NCI-H1092 (cell line): ENCODE data around the gene TINCR.
"Not testable (repeated sequence)": the region's sequence is repeated elsewhere in the genome, so short reads cannot be mapped to it uniquely, and the experiment has no call there.

Experiments
- DNase-seq: peaks from one replicate; lab custom pipeline; 2025; lab: John Stamatoyannopoulos, UW

TINCR gene

GRCh38 chr19:5567360-5567969 lies at the start of gene TINCR:
TSS of gene TINCR (minus strand) at chr19:5567953.
- DNase-seq: no peak

- no peak for DNase-seq
Observed at GRCh38 chr19:5617080-5617479, 49.3 kb upstream of the TINCR start.

DNA sequence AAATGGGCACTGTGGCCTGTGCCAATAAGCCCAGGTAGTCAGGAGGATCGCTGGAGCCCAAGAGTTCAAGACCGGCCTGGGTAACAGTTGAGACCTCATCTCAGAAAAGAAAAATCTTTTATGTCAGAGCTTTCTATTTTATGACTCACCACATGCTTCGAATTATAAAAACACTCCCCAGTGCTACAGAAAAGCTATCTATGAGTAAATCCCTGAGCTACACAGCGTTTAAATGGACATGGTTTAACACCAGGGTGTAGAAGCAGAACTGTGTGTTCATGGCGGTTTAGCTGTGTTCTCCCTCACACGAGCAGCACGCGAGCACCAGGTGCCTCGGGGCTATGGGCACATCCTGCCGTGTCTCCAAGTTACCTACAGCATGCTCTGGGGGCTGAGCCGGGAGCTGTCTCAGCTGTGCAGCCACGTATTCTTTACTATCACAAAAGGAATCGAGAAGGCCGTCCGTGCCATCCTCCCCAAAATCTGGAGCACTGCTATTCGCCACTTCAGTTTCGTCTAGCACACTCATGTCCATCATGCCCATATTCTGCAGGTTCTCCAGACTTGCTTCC lies 48.1 kb upstream of the TINCR start:
- no peak for DNase-seq

- no peak for DNase-seq
Observed at GRCh38 chr19:5612891-5613865, 45.4 kb upstream of the TINCR start.

GRCh38 chr19:5609881-5610448 lies 42.2 kb upstream of the TINCR start:
- no peak for DNase-seq

DNA sequence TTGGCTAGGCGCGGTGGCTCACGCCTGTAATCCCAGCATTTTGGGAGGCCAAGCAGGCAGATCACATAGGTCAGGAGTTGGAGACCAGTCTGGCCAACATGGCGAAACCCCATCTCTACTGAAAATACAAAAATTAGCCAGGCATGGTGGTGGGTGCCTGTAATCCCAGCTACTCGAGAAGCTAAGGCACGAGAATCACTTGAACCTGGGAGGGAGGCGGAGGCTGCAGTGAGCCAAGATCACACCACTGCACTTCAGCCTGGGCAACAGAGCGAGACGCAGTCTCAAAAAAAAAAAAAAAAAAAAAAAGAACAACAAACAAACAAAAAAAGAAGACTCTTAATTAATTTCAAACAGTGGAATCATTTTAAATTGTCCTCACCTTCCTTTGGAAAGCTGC lies 41.0 kb upstream of the TINCR start:
- DNase-seq: not testable (repeated sequence)

- no peak for DNase-seq
Observed at GRCh38 chr19:5608291-5608690, 40.5 kb upstream of the TINCR start.

- DNase-seq: no peak
Observed at GRCh38 chr19:5607318-5608275, 39.8 kb upstream of the TINCR start.

DNA sequence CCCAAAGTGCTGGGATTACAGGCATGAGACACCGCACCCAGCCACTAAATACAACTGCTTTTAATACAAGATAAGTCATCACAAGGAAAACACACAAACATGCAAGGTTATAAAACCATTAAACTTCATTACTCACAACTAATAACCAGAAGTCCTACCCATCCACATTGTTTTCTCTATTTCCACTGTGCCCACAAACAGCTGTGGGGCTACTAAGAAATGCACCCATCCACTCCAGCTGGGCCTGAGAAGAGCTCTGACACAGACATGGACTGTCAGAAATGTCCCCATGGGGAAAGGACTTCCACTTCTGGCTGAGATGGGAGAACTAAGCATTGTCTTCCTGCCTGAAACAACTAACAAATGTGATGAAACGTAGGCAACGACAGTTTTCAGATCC lies 37.6 kb upstream of the TINCR start:
- no peak for DNase-seq

DNA sequence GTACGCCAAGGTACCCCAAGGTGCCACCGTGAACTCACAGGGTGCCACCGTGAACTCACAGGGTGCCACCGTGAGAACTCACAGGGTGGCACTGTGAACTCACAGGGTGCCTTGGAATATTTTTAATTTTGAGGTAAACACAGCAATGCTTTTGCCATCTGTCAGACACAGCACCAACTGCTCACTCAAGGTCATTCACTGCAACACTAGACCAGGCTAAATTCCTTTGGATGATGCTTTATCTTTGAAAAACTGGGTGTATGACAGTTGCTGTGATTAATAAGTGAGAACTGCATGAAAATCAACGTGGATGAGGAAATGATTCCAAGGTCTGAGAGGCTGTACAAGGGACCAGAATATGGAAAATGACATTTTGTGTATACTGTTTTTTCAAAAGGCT lies 35.9 kb upstream of the TINCR start:
- no peak for DNase-seq

GRCh38 chr19:5600797-5601196 lies 33.0 kb upstream of the TINCR start:
- no peak for DNase-seq

GRCh38 chr19:5595745-5596144 lies 28.0 kb upstream of the TINCR start:
- DNase-seq: no peak

- no peak for DNase-seq
Observed at GRCh38 chr19:5595129-5595528, 27.4 kb upstream of the TINCR start.

GRCh38 chr19:5594521-5594950 lies 26.8 kb upstream of the TINCR start:
- DNase-seq: no peak

- DNase-seq: no peak
Observed at GRCh38 chr19:5593343-5594255, 25.8 kb upstream of the TINCR start.

DNA sequence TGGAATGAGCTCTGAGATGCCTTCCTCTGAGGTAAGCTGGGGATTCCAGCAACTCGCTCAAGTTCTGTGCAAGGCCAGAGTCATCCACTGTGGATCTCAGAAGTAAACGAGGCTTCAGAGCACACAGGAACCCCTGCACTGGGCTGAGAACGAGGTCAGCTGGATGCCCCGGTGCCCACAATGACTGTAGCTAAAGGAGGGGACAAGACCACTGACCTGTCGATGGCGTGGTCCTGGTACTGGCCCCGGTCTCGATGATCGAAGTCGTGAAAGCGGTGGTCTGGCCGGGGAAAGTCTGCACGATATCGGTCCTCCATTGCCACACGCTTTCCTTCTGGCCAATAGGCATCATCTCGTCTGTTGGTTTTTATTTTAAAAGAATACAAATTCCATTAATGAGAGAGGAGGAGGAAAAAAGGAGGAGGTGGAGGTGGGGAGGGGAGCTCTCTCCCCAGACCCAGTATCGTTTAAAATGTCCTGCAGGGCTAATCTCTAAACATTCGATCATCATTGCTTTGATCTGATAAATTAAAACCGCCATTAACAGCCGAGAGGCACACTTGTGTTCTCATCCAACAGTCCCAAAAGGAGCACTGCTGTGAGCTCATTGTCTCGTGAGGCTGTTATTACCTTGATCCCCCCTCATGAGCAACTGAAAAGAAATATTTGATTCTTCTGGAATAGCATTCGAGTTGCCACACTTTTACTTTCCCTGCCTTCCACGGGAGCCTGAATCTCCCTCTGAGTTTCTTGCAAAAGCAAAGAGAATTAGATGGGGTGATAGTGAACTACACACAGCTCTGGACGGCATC lies 25.0 kb upstream of the TINCR start:
- no peak for DNase-seq

- DNase-seq: no peak
Observed at GRCh38 chr19:5591476-5591875, 23.7 kb upstream of the TINCR start.

DNA sequence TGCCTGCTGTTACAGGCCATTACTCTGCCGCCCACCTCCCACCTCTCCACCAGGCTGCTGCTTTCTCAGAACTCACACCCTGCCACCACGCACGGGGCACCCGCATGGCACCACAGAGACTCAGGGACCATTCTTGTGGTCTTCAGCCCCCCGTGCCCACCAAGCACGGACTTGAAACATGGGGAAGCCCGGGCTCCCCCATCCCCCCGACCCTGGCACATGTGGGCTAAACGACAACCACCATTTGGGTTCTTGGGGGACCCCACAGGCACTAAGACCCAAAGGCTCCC lies 23.1 kb upstream of the TINCR start:
- no peak for DNase-seq

- DNase-seq: no peak
Observed at GRCh38 chr19:5590151-5590864, 22.6 kb upstream of the TINCR start.
